ENCODE measurements around the gene TMEM38B.
A peak's percentile ranks its signal among the peaks of the same experiment; 100 is the strongest.

Gene TMEM38B

DNA sequence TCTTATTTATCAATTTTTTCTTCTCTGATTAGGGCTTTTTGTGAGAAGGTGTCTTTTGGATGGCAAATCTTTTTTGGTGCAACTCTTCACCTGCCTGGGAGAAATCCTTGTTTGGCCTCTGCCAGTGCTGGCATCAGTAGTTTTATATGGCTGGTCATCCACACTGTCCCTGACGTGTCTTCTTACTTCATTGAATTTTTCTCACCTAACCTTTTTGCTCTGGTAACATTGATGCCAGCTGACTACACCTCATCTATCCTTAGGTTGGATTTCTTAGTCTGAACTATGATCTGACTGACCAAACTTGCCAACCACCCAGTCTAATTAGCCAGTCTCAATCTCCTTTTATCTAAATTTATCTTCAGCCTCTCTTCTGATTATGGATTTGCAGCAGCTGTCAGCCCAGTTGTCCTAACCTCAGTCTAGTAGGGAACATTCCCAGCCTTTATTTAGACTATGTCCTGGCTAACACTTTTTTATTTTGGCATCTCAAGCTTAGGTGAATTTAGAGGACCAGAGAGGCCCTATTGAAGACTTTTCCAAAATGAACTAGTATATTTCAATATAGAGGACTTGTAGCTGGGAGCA lies 10.6 kb upstream of the TMEM38B start:
- Histone ChIP-seq H3K4me3 (ENCODE audit: low read length) (no peak overlapping the region), H3K9me3 (ENCODE audit: insufficient read depth, low read length) (no peaks in the 10 kb centered on the region), H3K27me3 (ENCODE audit: low read depth, low read length) (no peaks in the 10 kb centered on the region), H3K79me2 (ENCODE audit: low read length) (no peaks in the 10 kb centered on the region), H2AFZ (ENCODE audit: low read depth, low read length) (no peak overlapping the region), H3K27ac (ENCODE audit: low read length) (no peak overlapping the region), H3K4me1 (ENCODE audit: low read length) (no peaks in the 10 kb centered on the region), H3K36me3 (replicated peaks; ENCODE audit: low read depth, low read length) (no peaks in the 10 kb centered on the region), H3K9ac (ENCODE audit: low read length) (no peak overlapping the region), H4K20me1 (ENCODE audit: insufficient read depth, low read length) (no peaks in the 10 kb centered on the region), H3K4me2 (ENCODE audit: low read length) (no peak overlapping the region)
- no peak for TF ChIP-seq CTCF (IDR thresholded peaks at IDR 0.05; ENCODE audit: low read depth, low read length)
- no peak for TF ChIP-seq EZH2phosphoT487 (IDR thresholded peaks at IDR 0.05; ENCODE audit: low read depth)

DNA sequence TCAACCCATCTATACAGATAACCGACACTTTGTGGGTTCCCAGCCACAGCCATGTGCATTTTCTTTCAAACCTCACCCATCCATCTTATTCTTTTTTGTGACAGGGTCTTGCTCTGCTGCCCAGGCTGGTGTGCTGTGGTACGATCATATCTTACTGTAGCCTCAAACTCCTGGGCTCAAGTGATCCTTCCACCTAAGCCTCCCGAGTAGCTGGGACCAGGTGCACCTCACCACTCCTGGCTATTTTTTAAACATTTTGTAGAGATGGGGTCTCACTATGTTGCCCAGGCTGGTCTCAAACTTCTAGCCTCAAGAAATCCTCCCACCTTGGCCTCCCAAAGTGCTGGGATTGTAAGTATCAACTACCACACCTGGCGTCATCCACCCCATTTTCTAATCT lies 7.4 kb upstream of the TMEM38B start:
- H3K9me3 ChIP-seq (ENCODE audit: insufficient read depth, low read length): no peaks in the 10 kb centered on the region
- no peak overlapping the region for H2AFZ ChIP-seq (ENCODE audit: low read depth, low read length)
- no peak overlapping the region for H3K9ac ChIP-seq (ENCODE audit: low read length)
- TF ChIP-seq EZH2phosphoT487 (IDR thresholded peaks at IDR 0.05; ENCODE audit: low read depth): no peak
- no peak for TF ChIP-seq CTCF (IDR thresholded peaks at IDR 0.05; ENCODE audit: low read depth, low read length)
- no peak overlapping the region for H3K27ac ChIP-seq (ENCODE audit: low read length)
- H3K27me3 ChIP-seq (ENCODE audit: low read depth, low read length): peaks cover 6% of the 10 kb centered on the region
- no peaks in the 10 kb centered on the region for H3K36me3 ChIP-seq (replicated peaks; ENCODE audit: low read depth, low read length)
- no peaks in the 10 kb centered on the region for H4K20me1 ChIP-seq (ENCODE audit: insufficient read depth, low read length)
- no peak overlapping the region for H3K4me2 ChIP-seq (ENCODE audit: low read length)
- no peaks in the 10 kb centered on the region for H3K4me1 ChIP-seq (ENCODE audit: low read length)
- no peaks in the 10 kb centered on the region for H3K79me2 ChIP-seq (ENCODE audit: low read length)
- no peak overlapping the region for H3K4me3 ChIP-seq (ENCODE audit: low read length)

GRCh38 chr9:105690742-105691141 lies 3.6 kb upstream of the TMEM38B start:
- Histone ChIP-seq H3K27ac (ENCODE audit: low read length) (no peak overlapping the region), H3K9me3 (ENCODE audit: insufficient read depth, low read length) (no peaks in the 10 kb centered on the region), H3K79me2 (ENCODE audit: low read length) (peaks cover 7% of the 10 kb centered on the region; the same call in 1 of the 2 replicates), H3K36me3 (replicated peaks; ENCODE audit: low read depth, low read length) (no peaks in the 10 kb centered on the region), H2AFZ (ENCODE audit: low read depth, low read length) (no peak overlapping the region), H3K4me3 (ENCODE audit: low read length) (no peak overlapping the region), H4K20me1 (ENCODE audit: insufficient read depth, low read length) (peaks cover 4% of the 10 kb centered on the region; the same call in 1 of the 2 replicates), H3K27me3 (ENCODE audit: low read depth, low read length) (peaks cover 14% of the 10 kb centered on the region), H3K4me1 (ENCODE audit: low read length) (peaks cover 12% of the 10 kb centered on the region), H3K4me2 (ENCODE audit: low read length) (no peak overlapping the region), H3K9ac (ENCODE audit: low read length) (no peak overlapping the region)
- peak; percentile 37 for TF ChIP-seq CTCF (IDR thresholded peaks at IDR 0.05; ENCODE audit: low read depth, low read length)
- TF ChIP-seq EZH2phosphoT487 (IDR thresholded peaks at IDR 0.05; ENCODE audit: low read depth): no peak

DNA sequence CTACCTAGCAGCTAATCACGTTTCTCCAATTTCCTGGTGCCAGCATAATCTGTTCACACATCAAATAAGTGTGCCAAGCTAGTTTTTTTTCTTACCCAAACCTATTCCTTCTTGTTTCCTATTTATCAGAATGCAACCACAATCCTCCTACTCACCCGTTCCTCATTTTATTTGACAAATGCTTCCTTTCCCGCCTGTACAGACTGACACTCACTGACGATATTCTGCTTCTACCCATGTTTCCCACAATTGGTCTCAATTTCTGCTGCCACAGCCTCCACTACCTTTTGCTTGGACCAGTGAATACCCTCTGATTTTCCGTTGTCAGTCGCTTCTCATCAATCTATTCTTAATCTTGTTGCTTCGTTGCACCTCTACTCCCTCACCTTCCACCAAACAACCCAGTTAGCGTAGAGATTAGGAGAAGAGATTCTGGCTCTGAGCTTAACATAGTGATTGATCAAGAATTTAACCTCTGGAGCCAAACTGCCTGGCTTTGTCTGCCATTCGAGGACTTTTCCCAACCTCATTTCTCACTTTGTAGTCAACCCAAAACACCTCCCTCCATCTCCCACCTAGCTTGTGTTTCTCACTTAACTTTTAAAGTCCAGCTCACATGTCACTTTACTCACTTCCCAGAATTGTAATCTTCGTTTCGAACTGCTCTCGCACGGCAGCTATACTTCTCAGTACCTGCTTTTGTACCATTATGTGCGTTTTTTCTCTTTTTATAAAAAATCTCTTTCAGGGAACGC lies 729 bp upstream of the TMEM38B start:
- H3K36me3 ChIP-seq (replicated peaks; ENCODE audit: low read depth, low read length): no peaks in the 10 kb centered on the region
- no peaks in the 10 kb centered on the region for H3K9me3 ChIP-seq (ENCODE audit: insufficient read depth, low read length)
- TF ChIP-seq CTCF (IDR thresholded peaks at IDR 0.05; ENCODE audit: low read depth, low read length) (no peak), EZH2phosphoT487 (IDR thresholded peaks at IDR 0.05; ENCODE audit: low read depth) (no peak)
- H3K9ac ChIP-seq (ENCODE audit: low read length): peak overlapping the region; percentile 58
- H2AFZ ChIP-seq (ENCODE audit: low read depth, low read length): peak overlapping the region; percentile 66
- H3K27me3 ChIP-seq (ENCODE audit: low read depth, low read length): peaks cover 14% of the 10 kb centered on the region
- H3K4me3 ChIP-seq (ENCODE audit: low read length): peak overlapping the region; percentile 87
- peaks cover 24% of the 10 kb centered on the region for H3K79me2 ChIP-seq (ENCODE audit: low read length)
- peaks cover 5% of the 10 kb centered on the region; the same call in 1 of the 2 replicates for H4K20me1 ChIP-seq (ENCODE audit: insufficient read depth, low read length)
- H3K27ac ChIP-seq (ENCODE audit: low read length): no peak overlapping the region
- H3K4me2 ChIP-seq (ENCODE audit: low read length): peak overlapping the region; percentile 100
- peaks cover 15% of the 10 kb centered on the region for H3K4me1 ChIP-seq (ENCODE audit: low read length)

Data from OCI-LY3 (cell line).